DOHH2 (cell line): ENCODE results near the gene ACACB.
A peak's percentile ranks its signal among the peaks of the same experiment; 100 is the strongest.

Experiments used
- H3F3A ChIP-seq: fragments of 200-600 bp; sonication (generic), shearing (Covaris generic); 2 replicates; pipeline ENCODE4 v1.6.0; 2016; ENCODE audit warnings: antibody characterized with exemption, mild to moderate bottlenecking; ENCODE audit not compliant: control insufficient read depth, insufficient read depth
- H3K27ac ChIP-seq: fragments of 200-600 bp; sonication (generic); 2 replicates; pipeline ENCODE4 v1.5.1; 2014; ENCODE audit warnings: low read depth, mild to moderate bottlenecking, low read length, moderate library complexity
- H3K27me3 ChIP-seq: fragments of 200-600 bp; sonication (generic); 2 replicates; pipeline ENCODE4 v1.6.1; 2014; ENCODE audit warnings: mild to moderate bottlenecking, low read length, mixed read lengths; ENCODE audit not compliant: control insufficient read depth
- H3K36me3 ChIP-seq: fragments of 200-600 bp; sonication (generic); 2 replicates; pipeline ENCODE4 v1.6.1; 2014; ENCODE audit warnings: mild to moderate bottlenecking, low read length, moderate library complexity, mixed read lengths; ENCODE audit not compliant: control insufficient read depth
- H3K4me1 ChIP-seq: fragments of 200-600 bp; sonication (generic); 2 replicates; pipeline ENCODE4 v1.6.1; 2014; ENCODE audit warnings: mild to moderate bottlenecking, low read length, mixed read lengths; ENCODE audit not compliant: control insufficient read depth
- H3K4me2 ChIP-seq: fragments of 200-600 bp; sonication (generic); 2 replicates; pipeline ENCODE4 v1.6.0; 2014; ENCODE audit warnings: mild to moderate bottlenecking, low read length, moderate library complexity
- H3K4me3 ChIP-seq: fragments of 200-600 bp; sonication (generic); 2 replicates; pipeline ENCODE4 v1.5.1; 2014; ENCODE audit warnings: mild to moderate bottlenecking, low read length, mixed read lengths
- H3K79me2 ChIP-seq: fragments of 200-600 bp; sonication (generic); 2 replicates; pipeline ENCODE4 v1.6.1; 2014; ENCODE audit warnings: mild to moderate bottlenecking, low read length, mixed read lengths; ENCODE audit not compliant: control insufficient read depth
- H3K9me2 ChIP-seq: fragments of 200-600 bp; sonication (generic); replicated peaks from 2 replicates; pipeline ENCODE4 v1.6.1; 2014; ENCODE audit warnings: mild to moderate bottlenecking, low read length, mixed read lengths; ENCODE audit not compliant: control insufficient read depth
- H3K9me3 ChIP-seq: fragments of 200-600 bp; sonication (generic); 2 replicates; pipeline ENCODE4 v1.6.1; 2014; ENCODE audit warnings: antibody characterized with exemption, low read length, mixed read lengths; ENCODE audit not compliant: control insufficient read depth, insufficient read depth
- H4K20me1 ChIP-seq: fragments of 200-600 bp; sonication (generic); 2 replicates; pipeline ENCODE4 v1.6.0; 2014; ENCODE audit warnings: low read depth, mild to moderate bottlenecking, antibody characterized with exemption, low read length, moderate library complexity; ENCODE audit not compliant: control insufficient read depth, insufficient read depth
- CTCF ChIP-seq: fragments of 200-600 bp; sonication (generic); IDR thresholded peaks from one replicate; pipeline ENCODE4 v1.5.1; 2014; ENCODE audit warnings: antibody characterized with exemption, mild to moderate bottlenecking, low read depth, low read length; ENCODE audit not compliant: poor library complexity, severe bottlenecking
- EZH2phosphoT487 ChIP-seq: fragments of 200-600 bp; sonication (generic); IDR thresholded peaks from 2 replicates; pipeline ENCODE4 v1.6.1; 2017; ENCODE audit warnings: borderline replicate concordance, mild to moderate bottlenecking, antibody characterized with exemption, low read length, moderate library complexity, mixed read lengths

Gene ACACB

GRCh38 chr12:109153821-109154441, 37.5 kb downstream of the ACACB start:
- no peak for TF ChIP-seq EZH2phosphoT487
- TF ChIP-seq CTCF, result no peak
- H3K36me3 ChIP-seq, result no peaks in the 10 kb centered on the region
- H4K20me1 ChIP-seq, result no peaks in the 10 kb centered on the region
- peaks cover 26% of the 10 kb centered on the region for H3K4me1 ChIP-seq
- peak overlapping the region; percentile 91 for H3K4me2 ChIP-seq
- no peaks in the 10 kb centered on the region for H3K79me2 ChIP-seq
- peaks cover 5% of the 10 kb centered on the region for H3K27me3 ChIP-seq
- peak overlapping the region; percentile 34; the same call in 1 of the 2 replicates for H3K4me3 ChIP-seq
- H3K27ac ChIP-seq, result no peak overlapping the region
- no peaks in the 10 kb centered on the region for H3K9me3 ChIP-seq
- H3F3A ChIP-seq, result no peaks in the 10 kb centered on the region
- no peaks in the 10 kb centered on the region for H3K9me2 ChIP-seq

DNA sequence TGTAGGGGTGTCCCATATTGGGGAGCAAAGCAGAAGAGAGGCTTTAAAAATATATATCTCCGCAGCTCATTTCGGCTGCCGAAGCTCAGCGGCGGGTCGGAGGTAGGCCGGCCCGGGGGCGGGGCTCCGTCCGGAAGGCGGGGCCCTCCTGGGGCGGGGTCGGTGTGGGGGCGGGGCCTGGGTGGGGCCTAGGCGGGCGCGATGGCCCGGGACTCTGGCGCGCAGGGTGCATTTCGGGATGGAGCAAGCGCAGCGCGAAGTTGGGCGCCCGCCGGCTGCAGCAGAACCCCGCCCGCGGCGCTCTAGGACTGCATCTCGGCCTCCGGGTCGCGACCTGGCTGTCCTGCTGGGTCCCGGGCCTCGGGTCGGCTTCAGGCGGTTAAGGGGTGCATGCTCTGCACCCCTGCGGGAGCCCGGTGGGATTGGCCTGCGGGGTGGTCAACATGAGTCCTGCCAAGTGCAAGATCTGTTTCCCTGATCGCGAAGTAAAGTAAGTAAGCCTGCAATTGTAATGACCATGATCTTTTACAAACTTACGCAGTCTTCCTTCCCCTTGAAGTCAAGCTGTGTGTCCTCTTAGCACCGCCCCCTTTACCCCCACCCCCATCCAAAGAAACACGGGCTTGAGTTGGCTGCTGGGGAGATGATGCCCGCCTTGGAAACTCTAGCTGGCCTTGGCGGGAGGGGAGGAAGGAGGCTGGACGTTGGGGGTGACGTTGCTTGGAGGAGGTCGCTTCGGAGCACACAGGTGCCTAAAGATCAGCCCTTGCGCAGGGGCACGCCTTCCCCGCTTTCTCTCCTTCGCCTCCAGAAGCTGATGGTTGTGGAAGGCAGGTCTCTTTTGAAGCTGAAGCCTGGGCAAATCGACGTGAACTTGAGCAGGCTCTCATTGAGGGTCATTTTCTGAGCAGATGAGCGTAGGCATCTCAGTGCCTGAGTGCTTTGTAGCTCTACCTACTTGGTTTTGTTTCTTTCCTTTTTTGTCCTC, 38.4 kb downstream of the ACACB start:
- Histone ChIP-seq H3K4me3 (peak overlapping the region; percentile 81), H3K4me1 (peaks cover 26% of the 10 kb centered on the region), H3K36me3 (no peaks in the 10 kb centered on the region), H3K9me2 (no peaks in the 10 kb centered on the region), H3K27ac (peak overlapping the region; percentile 43), H3K9me3 (no peaks in the 10 kb centered on the region), H3F3A (no peaks in the 10 kb centered on the region), H4K20me1 (no peaks in the 10 kb centered on the region), H3K79me2 (no peaks in the 10 kb centered on the region), H3K27me3 (peaks cover 5% of the 10 kb centered on the region), H3K4me2 (peak overlapping the region; percentile 91)
- TF ChIP-seq EZH2phosphoT487 (no peak), CTCF (no peak)

DNA sequence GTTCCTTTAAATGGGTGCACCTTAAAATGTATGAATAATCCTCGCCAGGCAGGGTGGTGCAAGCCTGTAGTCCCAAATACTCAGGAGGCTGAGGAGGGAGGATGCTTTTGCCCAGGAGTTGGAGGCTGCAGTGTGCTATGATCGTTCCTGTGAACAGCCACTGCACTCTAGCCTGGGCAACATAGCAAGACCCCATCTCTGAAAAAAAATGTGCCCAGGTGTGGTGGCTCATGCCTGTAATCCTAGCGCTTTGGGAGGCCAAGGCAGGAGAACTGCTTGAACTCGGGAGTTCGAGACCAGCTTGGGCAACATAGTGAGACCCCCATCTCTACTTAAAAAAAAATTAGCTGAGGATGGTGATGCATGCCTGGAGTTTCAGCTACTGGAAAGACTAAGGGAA, 39.6 kb downstream of the ACACB start:
- TF ChIP-seq EZH2phosphoT487 (no peak), CTCF (no peak)
- Histone ChIP-seq H3K9me3 (no peaks in the 10 kb centered on the region), H3K36me3 (no peaks in the 10 kb centered on the region), H3K27me3 (peaks cover 5% of the 10 kb centered on the region), H3K4me3 (peak overlapping the region; percentile 81; the same call in 1 of the 2 replicates), H3K9me2 (no peaks in the 10 kb centered on the region), H4K20me1 (no peaks in the 10 kb centered on the region), H3K4me2 (peak overlapping the region; percentile 91; the same call in 1 of the 2 replicates), H3F3A (no peaks in the 10 kb centered on the region), H3K27ac (no peak overlapping the region), H3K4me1 (peaks cover 26% of the 10 kb centered on the region), H3K79me2 (no peaks in the 10 kb centered on the region)
